Mammary epithelial cell (primary cell): ENCODE data around the gene RARB.

Experiments
- CTCF ChIP-seq, 2 donors: IDR thresholded peaks in 1 of 2; conservative IDR thresholded peaks in 1 of 2; 2 replicates each; pipeline ENCODE4 v1.5.1; 2011 to 2012; ENCODE audit warnings: inconsistent platforms in 2 of 2, low read length in 2 of 2, mild to moderate bottlenecking in 2 of 2, control low read depth in 1 of 2, low read depth in 1 of 2; ENCODE audit not compliant: insufficient read depth in 1 of 2; ENCODE audit errors: extremely low read depth in 1 of 2
- EZH2 ChIP-seq: IDR thresholded peaks from 2 replicates; pipeline ENCODE4 v1.6.1; 2012; ENCODE audit warnings: low read length, inconsistent platforms, borderline replicate concordance

DNA sequence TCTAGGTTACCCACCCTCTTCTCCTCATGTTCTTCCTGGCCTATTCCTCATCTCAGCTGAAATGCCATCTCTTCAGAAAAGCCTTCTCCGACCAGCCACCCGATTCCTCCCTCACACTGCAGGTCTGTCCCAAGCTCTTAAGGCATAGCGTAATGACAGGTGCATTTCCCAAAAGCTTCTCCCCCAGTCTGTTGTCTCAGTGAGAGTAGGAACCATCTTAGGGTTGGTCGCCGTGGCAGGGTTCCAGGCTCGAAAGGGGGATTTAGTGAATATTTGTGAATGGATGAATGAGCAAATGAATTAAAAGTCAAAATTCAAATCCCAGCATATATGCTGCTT is 158.1 kb downstream of the RARB start:
- TF ChIP-seq CTCF (conservative IDR thresholded peaks at IDR 0.05 in 1 of 2, IDR thresholded peaks at IDR 0.05 in 1 of 2; ENCODE audit: extremely low read depth in 1 of 2, insufficient read depth in 1 of 2, low read depth in 1 of 2, low read length in 2 of 2) (no peak), EZH2 (no peak)
